PC-3 (cell line): ENCODE data around the gene DNMBP.

ENCODE experiments used
- CTCF ChIP-seq: fragments of 300-600 bp; sonication (generic); conservative IDR thresholded peaks from 2 replicates; pipeline ENCODE4 v1.5.1; 2017; ENCODE audit warnings: antibody characterized with exemption, low read depth, mild to moderate bottlenecking, low read length
- EZH2 ChIP-seq: fragments of 300-600 bp; sonication (generic); IDR thresholded peaks from one replicate; pipeline ENCODE4 v1.6.1; 2017; ENCODE audit warnings: antibody characterized with exemption, mild to moderate bottlenecking, low read length; ENCODE audit not compliant: unreplicated experiment

- TF ChIP-seq CTCF (no peak), EZH2 (no peak)
These were observed 25.3 kb downstream of the DNMBP start for GRCh38 chr10:99984211-99985034.
